ENCODE measurements around the gene ICE2.

Gene ICE2

GRCh38 chr15:60399931-60400330, 79.0 kb downstream of the ICE2 start:
- no peak overlapping the region for H3K27ac ChIP-seq (replicated peaks)
- no peak for TF ChIP-seq REST (IDR thresholded peaks at IDR 0.05; ENCODE audit: insufficient replicate concordance, low read depth)
- TF ChIP-seq POLR2AphosphoS5 (IDR thresholded peaks at IDR 0.05; ENCODE audit: low read depth), result no peak
- no peak for TF ChIP-seq GABPA (IDR thresholded peaks at IDR 0.05; ENCODE audit: low read depth)
- TF ChIP-seq, protein P1, sequence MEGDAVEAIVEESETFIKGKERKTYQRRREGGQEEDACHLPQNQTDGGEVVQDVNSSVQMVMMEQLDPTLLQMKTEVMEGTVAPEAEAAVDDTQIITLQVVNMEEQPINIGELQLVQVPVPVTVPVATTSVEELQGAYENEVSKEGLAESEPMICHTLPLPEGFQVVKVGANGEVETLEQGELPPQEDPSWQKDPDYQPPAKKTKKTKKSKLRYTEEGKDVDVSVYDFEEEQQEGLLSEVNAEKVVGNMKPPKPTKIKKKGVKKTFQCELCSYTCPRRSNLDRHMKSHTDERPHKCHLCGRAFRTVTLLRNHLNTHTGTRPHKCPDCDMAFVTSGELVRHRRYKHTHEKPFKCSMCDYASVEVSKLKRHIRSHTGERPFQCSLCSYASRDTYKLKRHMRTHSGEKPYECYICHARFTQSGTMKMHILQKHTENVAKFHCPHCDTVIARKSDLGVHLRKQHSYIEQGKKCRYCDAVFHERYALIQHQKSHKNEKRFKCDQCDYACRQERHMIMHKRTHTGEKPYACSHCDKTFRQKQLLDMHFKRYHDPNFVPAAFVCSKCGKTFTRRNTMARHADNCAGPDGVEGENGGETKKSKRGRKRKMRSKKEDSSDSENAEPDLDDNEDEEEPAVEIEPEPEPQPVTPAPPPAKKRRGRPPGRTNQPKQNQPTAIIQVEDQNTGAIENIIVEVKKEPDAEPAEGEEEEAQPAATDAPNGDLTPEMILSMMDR (IDR thresholded peaks at IDR 0.05; ENCODE audit: insufficient read depth, low read length), result no peak
- no peak for TF ChIP-seq SPI1 (IDR thresholded peaks at IDR 0.05; ENCODE audit: borderline replicate concordance, low read depth)
- peaks cover 15% of the 10 kb centered on the region for H3K27me3 ChIP-seq (ENCODE audit: insufficient read depth, poor library complexity, severe bottlenecking)
- DNase-seq (ENCODE audit: low read depth in 1 of 2, low spot score in 1 of 2), result no peak
- no peak overlapping the region for H3K4me3 ChIP-seq (replicated peaks; ENCODE audit: insufficient read depth, low read length)

DNA sequence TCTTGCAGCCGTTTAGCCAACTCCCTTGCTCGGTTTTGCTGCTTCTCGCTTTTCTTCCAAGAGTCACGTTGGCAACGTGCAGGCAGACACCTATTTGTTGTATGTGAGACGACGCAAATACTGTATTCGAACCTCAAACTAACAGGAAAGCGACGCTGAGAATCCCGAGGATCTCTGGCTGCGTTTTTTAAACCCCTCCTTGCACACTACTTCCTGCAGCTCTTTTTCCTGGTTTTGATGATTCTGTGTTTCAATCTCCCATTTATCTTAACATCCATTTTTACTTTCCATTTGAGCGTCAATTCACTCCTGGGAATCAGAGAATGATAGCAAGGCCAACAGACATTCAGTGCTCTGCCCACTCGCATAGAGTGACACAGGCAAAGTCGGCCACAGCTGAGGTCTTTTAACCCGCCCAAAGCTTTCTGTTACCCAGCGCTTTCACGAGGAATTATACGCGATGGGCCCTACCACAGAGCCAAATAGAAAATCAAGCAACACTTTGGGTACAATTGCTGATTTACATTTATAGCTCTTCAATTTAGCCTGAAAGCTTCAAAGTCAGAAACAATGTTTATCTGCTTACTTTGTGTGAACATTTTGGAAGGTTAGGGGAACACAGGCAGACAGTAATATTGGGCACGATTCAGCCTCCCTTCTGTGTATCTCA, 79.6 kb downstream of the ICE2 start:
- DNase-seq (ENCODE audit: low read depth in 1 of 2, low spot score in 1 of 2), result no peak
- no peak for TF ChIP-seq REST (IDR thresholded peaks at IDR 0.05; ENCODE audit: insufficient replicate concordance, low read depth)
- TF ChIP-seq POLR2AphosphoS5 (IDR thresholded peaks at IDR 0.05; ENCODE audit: low read depth), result no peak
- TF ChIP-seq, protein P1 (IDR thresholded peaks at IDR 0.05; ENCODE audit: insufficient read depth, low read length), result no peak
- TF ChIP-seq SPI1 (IDR thresholded peaks at IDR 0.05; ENCODE audit: borderline replicate concordance, low read depth), result no peak
- no peak for TF ChIP-seq GABPA (IDR thresholded peaks at IDR 0.05; ENCODE audit: low read depth)
- H3K27ac ChIP-seq (replicated peaks), result no peak overlapping the region
- H3K4me3 ChIP-seq (replicated peaks; ENCODE audit: insufficient read depth, low read length), result no peak overlapping the region
- peaks cover 15% of the 10 kb centered on the region for H3K27me3 ChIP-seq (ENCODE audit: insufficient read depth, poor library complexity, severe bottlenecking)

DNA sequence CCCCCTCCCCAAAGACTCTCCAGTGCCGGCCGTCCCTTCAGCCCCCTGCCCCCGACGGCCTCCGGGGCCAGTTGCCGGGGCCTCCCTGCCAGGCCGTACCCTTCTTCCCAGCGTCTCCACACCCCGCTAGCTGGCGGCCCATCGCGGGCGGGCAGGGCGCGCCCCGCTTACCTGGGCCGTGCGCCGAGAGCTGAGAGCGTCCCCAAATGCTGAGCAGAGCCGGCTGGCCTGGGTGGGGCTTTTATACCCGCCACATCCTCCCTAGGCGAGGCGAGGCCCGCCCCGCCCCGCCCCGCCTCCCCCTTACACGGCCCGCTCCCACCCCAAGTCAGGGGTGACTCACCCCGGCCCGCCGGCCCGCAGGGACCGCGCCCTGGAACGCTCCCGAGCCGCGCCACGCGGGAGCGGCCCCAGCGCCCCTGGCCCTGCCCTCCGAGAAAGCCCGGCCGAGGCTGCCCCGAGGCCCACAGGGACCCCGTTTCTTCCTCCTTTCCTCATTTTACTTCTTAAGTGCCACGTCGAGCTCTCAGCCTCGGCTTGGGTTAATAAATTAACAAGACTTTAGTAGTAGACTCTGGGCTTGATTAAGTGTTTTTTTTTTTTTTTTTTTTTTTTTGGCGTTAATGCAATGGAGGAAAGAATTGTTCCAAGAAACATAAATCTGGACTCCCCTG, 81.0 kb downstream of the ICE2 start, which contains the start of gene ANXA2:
ANXA2 (minus strand) TSS at position 215 of the 674 bp plus-strand sequence. CDS start 11,911 bp downstream, outside the sequence.
- TF ChIP-seq SPI1 (IDR thresholded peaks at IDR 0.05; ENCODE audit: borderline replicate concordance, low read depth) (no peak), POLR2AphosphoS5 (IDR thresholded peaks at IDR 0.05; ENCODE audit: low read depth) (no peak), GABPA (IDR thresholded peaks at IDR 0.05; ENCODE audit: low read depth) (no peak), REST (IDR thresholded peaks at IDR 0.05; ENCODE audit: insufficient replicate concordance, low read depth) (no peak)
- TF ChIP-seq, protein P1 (IDR thresholded peaks at IDR 0.05; ENCODE audit: insufficient read depth, low read length), result no peak
- H3K4me3 ChIP-seq (replicated peaks; ENCODE audit: insufficient read depth, low read length), result peak within 1 kb of the TSS; percentile 55
- H3K27me3 ChIP-seq (ENCODE audit: insufficient read depth, poor library complexity, severe bottlenecking), result peaks cover 15% of the 10 kb centered on the region
- DNase-seq (ENCODE audit: low read depth in 1 of 2, low spot score in 1 of 2), result peak; percentile 4 to 35
- H3K27ac ChIP-seq (replicated peaks), result no peak within 1 kb of the TSS

Measured in HL-60 (cell line).